DND-41 (cell line): Measurements from ENCODE around the gene HNF1A.

ENCODE experiments used
- CTCF ChIP-seq: IDR thresholded peaks from 2 replicates; pipeline ENCODE4 v1.5.1; 2012; ENCODE audit warnings: borderline replicate concordance, low read length, moderate library complexity, mild to moderate bottlenecking; ENCODE audit not compliant: poor library complexity, severe bottlenecking; ENCODE audit errors: extremely low read depth
- EZH2 ChIP-seq: IDR thresholded peaks from 3 replicates; pipeline ENCODE4 v1.6.1; 2012; ENCODE audit warnings: borderline replicate concordance, low read depth, mild to moderate bottlenecking, moderate library complexity, low read length, inconsistent platforms; ENCODE audit not compliant: severe bottlenecking

- no peak for TF ChIP-seq CTCF
- TF ChIP-seq EZH2 = no peak
These were observed 44.6 kb upstream of the HNF1A start for GRCh38 chr12:120933786-120934185.
